Muscle of leg (tissue), 16 donors: ENCODE results near the gene UHMK1. TPM values are rescaled to one million over a fixed set of nuclear protein-coding genes. Genes with fewer than 3 reads are reported as not detected.
"Not testable (repeated sequence)": the region's sequence is repeated elsewhere in the genome, so short reads cannot be mapped to it uniquely, and the experiment has no call there.

Experiments used
- DNase-seq: peaks from one replicate; pipeline ENCODE4 v3.0.0; 2013
- H3K27ac ChIP-seq: one replicate; pipeline ENCODE4 v1.5.1; 2013; ENCODE audit warnings: mild to moderate bottlenecking, low read length, control low read depth
- H3K27me3 ChIP-seq: one replicate; pipeline ENCODE4 v1.6.1; 2013; ENCODE audit warnings: low read length; ENCODE audit not compliant: control insufficient read depth, insufficient read depth
- H3K36me3 ChIP-seq: one replicate; pipeline ENCODE4 v1.6.1; 2013; ENCODE audit warnings: low read length; ENCODE audit not compliant: control insufficient read depth, insufficient read depth
- H3K4me1 ChIP-seq: one replicate; pipeline ENCODE4 v1.6.1; 2013; ENCODE audit warnings: low read length; ENCODE audit not compliant: control insufficient read depth, insufficient read depth
- H3K4me3 ChIP-seq: one replicate; pipeline ENCODE4 v1.5.1; 2013; ENCODE audit warnings: low read length, control low read depth
- H3K9me3 ChIP-seq: replicated peaks from 2 replicates; pipeline ENCODE4 v1.6.1; 2013; ENCODE audit warnings: low read depth, low read length; ENCODE audit not compliant: control insufficient read depth
- WGBS: methylation state at CpG from one replicate; pipeline ENCODE4 v1.1.5; 2013; ENCODE audit warnings: missing lambda C conversion rate; ENCODE audit not compliant: insufficient coverage; 5-methylcytosine and 5-hydroxymethylcytosine counted together
- long read RNA-seq, 11 donors: transcript quantifications; one replicate each; lab custom pipeline, GENCODE V29; 2026
- polyA plus RNA-seq, 8 donors: library from polyadenylated mRNA; unstranded; fragments of 120-200 nt; gene quantifications; one replicate each; pipeline versions ENCODE4 v1.2.1 to v1.2.3, GENCODE V29; 2013; ENCODE audit warnings: inconsistent platforms in 1 of 8, low replicate concordance in 1 of 8; ENCODE audit not compliant: insufficient read length in 8 of 8, insufficient read depth in 1 of 8
- total RNA-seq: library from RNA; stranded (reverse); fragments of 120-200 nt; gene quantifications from one replicate; pipeline ENCODE4 v1.2.4, GENCODE V29; 2013

The UHMK1 gene, protein sequence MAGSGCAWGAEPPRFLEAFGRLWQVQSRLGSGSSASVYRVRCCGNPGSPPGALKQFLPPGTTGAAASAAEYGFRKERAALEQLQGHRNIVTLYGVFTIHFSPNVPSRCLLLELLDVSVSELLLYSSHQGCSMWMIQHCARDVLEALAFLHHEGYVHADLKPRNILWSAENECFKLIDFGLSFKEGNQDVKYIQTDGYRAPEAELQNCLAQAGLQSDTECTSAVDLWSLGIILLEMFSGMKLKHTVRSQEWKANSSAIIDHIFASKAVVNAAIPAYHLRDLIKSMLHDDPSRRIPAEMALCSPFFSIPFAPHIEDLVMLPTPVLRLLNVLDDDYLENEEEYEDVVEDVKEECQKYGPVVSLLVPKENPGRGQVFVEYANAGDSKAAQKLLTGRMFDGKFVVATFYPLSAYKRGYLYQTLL
- total RNA-seq, result 23.1 TPM
- polyA plus RNA-seq, result 10 to 100 TPM; 17.3 to 26.9 (median 22.4) TPM
- long read RNA-seq, donor 1, full-length matches to known transcripts, result 3 of 3 reads
- long read RNA-seq, donor 1, partial matches to known transcripts, result 0 of 3 reads
- long read RNA-seq, donor 1, other reads (novel, unspliced or antisense), result 0 of 3 reads
- long read RNA-seq, donor 2, result 0 reads
- long read RNA-seq, donor 3, full-length matches to known transcripts, result 9 of 9 reads
- long read RNA-seq, donor 3, partial matches to known transcripts, result 0 of 9 reads
- long read RNA-seq, donor 3, other reads (novel, unspliced or antisense), result 0 of 9 reads
- long read RNA-seq, donor 4, full-length matches to known transcripts, result 5 of 5 reads
- long read RNA-seq, donor 4, partial matches to known transcripts, result 0 of 5 reads
- long read RNA-seq, donor 4, other reads (novel, unspliced or antisense), result 0 of 5 reads
- long read RNA-seq, donor 5, full-length matches to known transcripts, result 7 of 7 reads
- long read RNA-seq, donor 5, partial matches to known transcripts, result 0 of 7 reads
- long read RNA-seq, donor 5, other reads (novel, unspliced or antisense), result 0 of 7 reads
- long read RNA-seq, donor 6, full-length matches to known transcripts, result 6 of 6 reads
- long read RNA-seq, donor 6, partial matches to known transcripts, result 0 of 6 reads
- long read RNA-seq, donor 6, other reads (novel, unspliced or antisense), result 0 of 6 reads
- long read RNA-seq, donor 7, full-length matches to known transcripts, result 2 of 7 reads
- long read RNA-seq, donor 7, partial matches to known transcripts, result 5 of 7 reads
- long read RNA-seq, donor 7, other reads (novel, unspliced or antisense), result 0 of 7 reads
- long read RNA-seq, donor 8, full-length matches to known transcripts, result 4 of 4 reads
- long read RNA-seq, donor 8, partial matches to known transcripts, result 0 of 4 reads
- long read RNA-seq, donor 8, other reads (novel, unspliced or antisense), result 0 of 4 reads
- long read RNA-seq, donor 9, full-length matches to known transcripts, result 4 of 4 reads
- long read RNA-seq, donor 9, partial matches to known transcripts, result 0 of 4 reads
- long read RNA-seq, donor 9, other reads (novel, unspliced or antisense), result 0 of 4 reads
- long read RNA-seq, donor 10, full-length matches to known transcripts, result 6 of 6 reads
- long read RNA-seq, donor 10, partial matches to known transcripts, result 0 of 6 reads
- long read RNA-seq, donor 10, other reads (novel, unspliced or antisense), result 0 of 6 reads
- long read RNA-seq, donor 11, full-length matches to known transcripts, result 4 of 4 reads
- long read RNA-seq, donor 11, partial matches to known transcripts, result 0 of 4 reads
- long read RNA-seq, donor 11, other reads (novel, unspliced or antisense), result 0 of 4 reads

DNA sequence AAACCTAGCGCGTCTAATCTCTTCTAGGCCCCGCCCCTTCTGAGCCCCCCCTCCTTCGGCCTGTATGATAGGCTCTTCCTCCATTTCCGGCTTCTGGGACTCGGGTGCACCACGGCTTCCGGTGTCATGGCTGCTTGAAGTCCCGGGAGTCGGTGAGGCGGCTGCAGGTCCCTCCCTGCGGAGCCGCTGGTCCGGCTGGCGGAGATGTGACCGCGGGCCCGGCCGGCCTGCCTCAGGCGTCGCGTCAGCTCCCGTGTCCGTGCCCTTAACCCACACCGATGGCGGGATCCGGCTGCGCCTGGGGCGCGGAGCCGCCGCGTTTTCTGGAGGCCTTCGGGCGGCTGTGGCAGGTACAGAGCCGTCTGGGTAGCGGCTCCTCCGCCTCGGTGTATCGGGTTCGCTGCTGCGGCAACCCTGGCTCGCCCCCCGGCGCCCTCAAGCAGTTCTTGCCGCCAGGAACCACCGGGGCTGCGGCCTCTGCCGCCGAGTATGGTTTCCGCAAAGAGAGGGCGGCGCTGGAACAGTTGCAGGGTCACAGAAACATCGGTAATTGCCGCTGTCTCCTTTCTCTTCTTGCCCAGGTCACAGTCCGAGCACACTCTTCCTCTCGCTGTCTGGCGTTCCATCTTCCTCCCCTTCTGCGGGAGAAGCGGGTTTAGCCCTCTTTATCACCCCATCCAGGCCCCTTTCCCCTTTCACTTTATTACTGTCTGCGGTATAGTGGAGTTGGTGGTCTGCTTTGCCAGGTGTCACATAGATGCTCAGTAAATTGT lies at the start of gene UHMK1:
Gene UHMK1 (plus strand): TSS at position 96 of the 773 bp plus-strand sequence. CDS start 183 bp downstream, at position 279.
- Histone ChIP-seq H3K9me3 (no peaks in the 10 kb centered on the region), H3K36me3 (peaks cover 14% of the 10 kb centered on the region), H3K27me3 (peaks cover 6% of the 10 kb centered on the region), H3K27ac (peak within 1 kb of the TSS; percentile 88), H3K4me3 (peak within 1 kb of the TSS; percentile 95), H3K4me1 (peaks cover 5% of the 10 kb centered on the region)
- whole genome bisulfite sequencing, result under 1% methylated on average over 55 of the region's 61 CpGs
- peak; percentile 97 for DNase-seq

DNA sequence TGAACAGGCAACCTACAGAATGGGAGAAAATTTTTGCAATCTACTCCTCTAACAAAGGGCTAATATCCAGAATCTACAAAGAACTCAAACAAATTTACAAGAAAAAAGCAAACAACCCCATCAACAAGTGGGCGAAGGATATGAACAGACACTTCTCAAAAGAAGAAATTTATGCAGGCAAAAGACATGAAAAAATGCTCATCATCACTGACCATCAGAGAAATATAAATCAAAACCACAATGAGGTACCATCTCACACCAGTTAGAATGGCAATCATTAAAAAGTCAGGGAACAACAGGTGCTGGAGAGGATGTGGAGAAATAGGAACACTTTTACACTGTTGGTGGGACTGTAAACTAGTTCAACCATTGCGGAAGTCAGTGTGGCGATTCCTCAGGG lies 43.3 kb upstream of the UHMK1 start:
- no CpG with 5 or more reads among the region's 3 CpGs for WGBS
- not testable (repeated sequence) for H3K27me3 ChIP-seq, H3K36me3 ChIP-seq, H3K4me1 ChIP-seq, H3K27ac ChIP-seq, DNase-seq, H3K4me3 ChIP-seq, H3K9me3 ChIP-seq

DNA sequence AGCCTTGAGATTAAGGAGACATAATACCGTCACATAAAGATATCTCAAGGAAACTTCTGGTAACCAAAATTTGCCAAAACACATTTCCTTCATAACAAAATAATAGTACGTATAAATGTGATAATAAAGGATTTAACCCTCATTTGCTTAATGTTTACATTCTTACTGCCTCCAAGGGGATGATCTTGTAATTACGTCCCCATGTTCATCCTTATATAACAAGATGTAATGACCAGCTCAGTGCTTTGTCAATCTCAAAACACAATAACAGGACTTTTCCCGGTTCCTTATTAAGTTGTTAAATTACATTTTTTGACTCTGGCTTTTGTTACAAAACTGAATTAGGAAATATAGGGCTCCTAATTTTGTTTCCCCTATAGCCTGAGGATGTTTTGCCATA lies 41.3 kb upstream of the UHMK1 start:
- H3K4me1 ChIP-seq, result no peaks in the 10 kb centered on the region
- H3K4me3 ChIP-seq, result no peak overlapping the region
- no peak for DNase-seq
- no peaks in the 10 kb centered on the region for H3K27me3 ChIP-seq
- H3K36me3 ChIP-seq, result no peaks in the 10 kb centered on the region
- no CpG with 5 or more reads among the region's 4 CpGs for WGBS
- no peaks in the 10 kb centered on the region for H3K9me3 ChIP-seq
- H3K27ac ChIP-seq, result no peak overlapping the region

DNA sequence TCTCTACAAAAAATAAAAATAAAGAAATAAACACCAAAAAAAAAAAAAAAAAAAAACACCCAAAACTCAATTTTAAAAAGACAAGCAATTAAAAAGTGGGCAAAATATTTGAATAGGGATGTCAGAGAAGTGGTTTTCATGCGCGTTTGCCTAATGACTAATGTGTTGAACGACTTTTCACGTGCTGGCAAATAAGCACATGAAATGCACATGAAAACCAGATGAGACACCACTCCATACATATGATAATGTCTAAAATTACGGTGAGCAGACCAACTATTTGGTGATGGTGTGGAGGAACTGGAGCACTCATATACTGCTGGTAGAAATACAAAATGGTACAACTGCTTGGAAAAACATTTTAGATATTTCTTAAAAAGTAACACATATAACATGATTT lies 39.4 kb upstream of the UHMK1 start:
- Histone ChIP-seq H3K27ac (no peak overlapping the region), H3K9me3 (no peaks in the 10 kb centered on the region), H3K4me1 (no peaks in the 10 kb centered on the region), H3K36me3 (no peaks in the 10 kb centered on the region), H3K4me3 (no peak overlapping the region), H3K27me3 (no peaks in the 10 kb centered on the region)
- no CpG with 5 or more reads among the region's 5 CpGs for WGBS
- no peak for DNase-seq

DNA sequence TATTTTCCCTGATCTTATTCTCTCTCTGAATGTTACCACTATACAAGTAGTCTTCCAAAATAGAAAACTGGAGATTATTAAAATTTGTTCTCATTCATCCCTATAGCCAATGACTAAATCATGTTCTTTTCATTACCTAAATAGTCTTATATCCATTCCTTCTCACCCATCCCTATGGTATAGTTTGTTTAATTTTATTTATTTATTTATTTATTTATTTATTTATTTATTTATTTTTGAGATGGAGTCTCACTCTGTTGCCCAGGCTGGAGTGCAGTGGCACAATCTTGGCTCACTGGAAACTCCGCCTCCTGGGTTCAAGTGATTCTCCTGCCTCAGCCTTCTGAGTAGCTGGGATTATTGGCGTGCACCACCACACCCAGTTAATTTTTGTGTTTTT lies 35.2 kb upstream of the UHMK1 start:
- H3K4me1 ChIP-seq, result not testable (repeated sequence)

DNA sequence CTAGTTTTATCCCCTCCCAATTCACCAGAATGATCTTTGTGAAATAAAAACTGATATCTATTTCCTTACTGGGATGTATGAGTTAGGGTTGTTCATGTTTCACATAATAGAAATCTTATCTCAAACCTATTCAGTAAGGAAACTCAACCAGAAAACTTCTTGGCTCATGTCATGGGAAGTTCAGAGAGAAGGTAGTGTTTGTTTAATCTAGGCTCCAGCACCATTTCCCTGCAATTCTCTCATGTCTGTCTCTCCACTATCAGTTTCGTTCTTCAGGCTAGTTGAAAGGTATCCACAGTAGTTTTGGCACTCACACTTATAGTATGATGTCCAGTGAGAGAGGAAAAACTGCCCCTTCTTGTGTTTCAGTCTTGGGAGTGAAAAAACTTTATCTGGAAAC lies 34.6 kb upstream of the UHMK1 start:
- no peak overlapping the region for H3K27ac ChIP-seq
- WGBS, result no CpG with 5 or more reads among the region's 1 CpG
- H3K4me1 ChIP-seq, result no peaks in the 10 kb centered on the region
- no peak for DNase-seq
- no peaks in the 10 kb centered on the region for H3K27me3 ChIP-seq
- H3K4me3 ChIP-seq, result no peak overlapping the region
- H3K36me3 ChIP-seq, result no peaks in the 10 kb centered on the region
- H3K9me3 ChIP-seq, result no peaks in the 10 kb centered on the region

More for the DNA sequence above, 35.2 kb upstream of the UHMK1 start:
- 80% methylated on average over 1 of the region's 2 CpGs for WGBS
- H3K27me3 ChIP-seq, DNase-seq, H3K4me3 ChIP-seq, H3K27ac ChIP-seq, H3K9me3 ChIP-seq, H3K36me3 ChIP-seq: not testable (repeated sequence)

DNA sequence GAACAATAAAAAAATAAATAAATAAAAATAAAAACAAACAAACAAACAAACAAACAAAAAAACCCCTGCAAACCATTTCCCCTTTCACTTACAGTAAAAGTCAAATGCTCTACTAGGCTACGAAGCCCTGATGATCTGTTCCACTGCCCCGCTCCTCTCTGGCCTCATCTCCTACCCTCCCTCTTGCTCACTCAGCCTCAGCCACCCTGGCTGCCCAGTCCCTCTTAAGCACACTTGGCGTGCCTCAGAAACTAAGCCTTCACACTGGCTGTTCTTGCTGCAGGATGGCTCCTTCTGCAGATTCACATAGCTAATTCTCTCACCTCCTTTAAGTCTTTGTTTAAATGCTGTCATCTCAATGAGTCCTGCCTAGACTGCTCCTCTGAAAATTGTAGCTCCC lies 30.8 kb upstream of the UHMK1 start:
- Histone ChIP-seq H3K4me3 (no peak overlapping the region), H3K4me1 (no peaks in the 10 kb centered on the region), H3K27me3 (no peaks in the 10 kb centered on the region), H3K9me3 (no peaks in the 10 kb centered on the region), H3K27ac (no peak overlapping the region), H3K36me3 (no peaks in the 10 kb centered on the region)
- DNase-seq, result no peak
- WGBS, result 81% methylated on average over 3 of the region's 3 CpGs

DNA sequence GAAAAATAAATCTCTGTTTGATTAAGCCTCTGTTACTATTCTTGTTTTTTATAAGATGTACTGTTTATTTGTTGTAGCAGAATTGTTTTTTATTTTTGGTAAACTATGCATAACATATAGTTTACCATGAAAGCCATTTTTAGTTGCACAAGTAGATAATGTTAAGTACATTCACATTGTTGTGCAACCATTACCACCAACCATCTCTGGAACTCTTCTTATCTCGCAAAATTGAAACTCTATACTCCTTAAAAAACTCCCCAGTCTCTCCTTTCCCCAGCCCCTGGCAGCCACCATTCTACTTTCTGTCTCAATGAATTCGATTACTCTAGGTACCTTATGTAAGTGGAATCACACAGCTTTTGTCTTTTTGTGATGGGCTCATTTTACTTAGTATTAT lies 27.4 kb upstream of the UHMK1 start:
- no peak for DNase-seq
- Histone ChIP-seq H3K4me3 (no peak overlapping the region), H3K4me1 (no peaks in the 10 kb centered on the region), H3K27me3 (no peaks in the 10 kb centered on the region), H3K27ac (no peak overlapping the region), H3K36me3 (no peaks in the 10 kb centered on the region), H3K9me3 (no peaks in the 10 kb centered on the region)
- WGBS, result 100% methylated on average over 1 of the region's 2 CpGs
